SK-N-MC (cell line): ENCODE data around the gene HYAL2.
"Not testable (repeated sequence)": the region's sequence is repeated elsewhere in the genome, so short reads cannot be mapped to it uniquely, and the experiment has no call there.

Experiments
- EZH2 ChIP-seq: fragments of 200-600 bp; sonication (generic); IDR thresholded peaks from one replicate; pipeline ENCODE4 v1.6.1; 2017; ENCODE audit warnings: antibody characterized with exemption
- POLR2AphosphoS5 ChIP-seq: IDR thresholded peaks from 2 replicates; pipeline ENCODE4 v1.6.1; 2012; ENCODE audit warnings: mild to moderate bottlenecking, low read depth, low read length, borderline replicate concordance

DNA sequence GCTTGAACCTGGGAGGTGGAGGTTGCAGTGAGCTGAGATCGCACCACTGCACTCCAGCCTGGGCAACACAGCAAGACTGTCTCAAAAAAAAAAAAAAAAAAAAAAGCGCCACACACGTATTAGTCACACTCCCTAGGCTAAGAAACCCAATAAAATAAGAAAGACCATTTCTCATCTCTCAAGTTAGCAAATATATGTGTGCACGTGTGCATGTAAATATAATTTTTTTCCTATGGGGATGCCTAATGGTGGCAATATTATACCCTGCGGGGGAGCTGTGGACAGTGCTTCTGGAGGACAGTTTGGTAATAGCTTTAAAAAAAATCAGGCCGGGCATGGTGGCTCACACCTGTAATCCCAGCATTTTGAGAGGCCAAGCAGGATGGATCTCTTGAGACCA is 38.4 kb downstream of the HYAL2 start:
- TF ChIP-seq EZH2, POLR2AphosphoS5: not testable (repeated sequence)
